ENCODE results near the gene KAT14.

- TF ChIP-seq SREBF2 (IDR thresholded peaks at IDR 0.05): no peak
- no peak for TF ChIP-seq HMGXB4 (CRISPR knock-in tag; IDR thresholded peaks at IDR 0.05; ENCODE audit: borderline replicate concordance)
- TF ChIP-seq REST (IDR thresholded peaks at IDR 0.05): no peak
- TF ChIP-seq, protein P1, sequence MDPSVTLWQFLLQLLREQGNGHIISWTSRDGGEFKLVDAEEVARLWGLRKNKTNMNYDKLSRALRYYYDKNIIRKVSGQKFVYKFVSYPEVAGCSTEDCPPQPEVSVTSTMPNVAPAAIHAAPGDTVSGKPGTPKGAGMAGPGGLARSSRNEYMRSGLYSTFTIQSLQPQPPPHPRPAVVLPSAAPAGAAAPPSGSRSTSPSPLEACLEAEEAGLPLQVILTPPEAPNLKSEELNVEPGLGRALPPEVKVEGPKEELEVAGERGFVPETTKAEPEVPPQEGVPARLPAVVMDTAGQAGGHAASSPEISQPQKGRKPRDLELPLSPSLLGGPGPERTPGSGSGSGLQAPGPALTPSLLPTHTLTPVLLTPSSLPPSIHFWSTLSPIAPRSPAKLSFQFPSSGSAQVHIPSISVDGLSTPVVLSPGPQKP (IDR thresholded peaks at IDR 0.05; ENCODE audit: low read depth, low read length): no peak
These were observed 27.9 kb downstream of the KAT14 start for GRCh38 chr20:18165553-18165952.

Data from A549 (cell line).